ENCODE results near the gene TMPRSS12.
"Not testable (repeated sequence)": the region's sequence is repeated elsewhere in the genome, so short reads cannot be mapped to it uniquely, and the experiment has no call there.

Gene TMPRSS12

GRCh38 chr12:50926932-50927331 lies 84.2 kb downstream of the TMPRSS12 start:
- not testable (repeated sequence) for DNase-seq (ENCODE audit: low spot score)

GRCh38 chr12:50927356-50927755 lies 84.6 kb downstream of the TMPRSS12 start:
- no peak for DNase-seq (ENCODE audit: low spot score)

GRCh38 chr12:50927766-50928224 lies 85.1 kb downstream of the TMPRSS12 start:
- DNase-seq (ENCODE audit: low spot score) = no peak

- DNase-seq (ENCODE audit: low spot score) = no peak
These were observed 85.7 kb downstream of the TMPRSS12 start for GRCh38 chr12:50928392-50928791.

- DNase-seq (ENCODE audit: low spot score) = no peak
These were observed 87.1 kb downstream of the TMPRSS12 start for GRCh38 chr12:50929831-50930230.

- DNase-seq (ENCODE audit: low spot score) = not testable (repeated sequence)
These were observed 87.8 kb downstream of the TMPRSS12 start for GRCh38 chr12:50930477-50930876.

GRCh38 chr12:50932787-50933280 lies 90.1 kb downstream of the TMPRSS12 start:
- no peak for DNase-seq (ENCODE audit: low spot score)

- DNase-seq (ENCODE audit: low spot score) = no peak
These were observed 90.9 kb downstream of the TMPRSS12 start for GRCh38 chr12:50933459-50934124.

- no peak for DNase-seq (ENCODE audit: low spot score)
These were observed 91.7 kb downstream of the TMPRSS12 start for GRCh38 chr12:50934371-50934851.

- no peak for DNase-seq (ENCODE audit: low spot score)
These were observed 92.5 kb downstream of the TMPRSS12 start for GRCh38 chr12:50934981-50935807.

GRCh38 chr12:50936821-50937530 lies 94.2 kb downstream of the TMPRSS12 start:
- no peak for DNase-seq (ENCODE audit: low spot score)

Measured in HuH-7 (cell line).